Measurements from ENCODE around the gene SRRM1. TPM values are rescaled to one million over a fixed set of nuclear protein-coding genes. Genes with fewer than 3 reads are reported as not detected.

Gene SRRM1
- total and polyA plus RNA-seq, 2 of the 8 experiments (the other 6 are each of a cell fraction or from before 2014, with no cell fraction given) = 77.1 to 255 TPM

GRCh38 chr1:24641646-24642151, 1.4 kb upstream of the SRRM1 start:
- Histone ChIP-seq H4K5ac (ENCODE audit: insufficient read length, low read depth, low read length) (no peak overlapping the region), H2BK15ac (ENCODE audit: low read length) (no peak overlapping the region), H3K9me3 (ENCODE audit: insufficient read depth in 2 of 2, low read depth in 1 of 2, low read length in 1 of 2) (no peaks in the 10 kb centered on the region), H3K14ac (ENCODE audit: insufficient read length) (no peak overlapping the region), H3K27me3 (replicated peaks in 1 of 4; ENCODE audit: control insufficient read depth in 3 of 4, extremely low read depth in 1 of 4, insufficient read depth in 3 of 4, low read length in 3 of 4) (no peaks in the 10 kb centered on the region), H2BK5ac (ENCODE audit: low read depth, low read length) (0 out of 2 replicates have a peak overlapping the region, but pooled peaks have one; percentile 24), H3K79me1 (ENCODE audit: low read depth, low read length) (no peaks in the 10 kb centered on the region; the same call in 1 of the 2 replicates), H3K56ac (replicated peaks; ENCODE audit: insufficient read length, low read depth, low read length) (no peak overlapping the region), H3K36me3 (ENCODE audit: control insufficient read depth in 2 of 4, insufficient read depth in 4 of 4, low read length in 3 of 4) (peaks cover 4 to 18% (median 9%) of the 10 kb centered on the region in 4 experiments; a peak in 4 of 8 replicates), H4K91ac (replicated peaks; ENCODE audit: insufficient read length, low read length) (no peak overlapping the region), H2BK20ac (ENCODE audit: low read length) (0 out of 2 replicates have a peak overlapping the region, but pooled peaks have one; percentile 61), H3K23me2 (ENCODE audit: low read depth, low read length) (peaks cover 7% of the 10 kb centered on the region), H3K9ac (replicated peaks in 1 of 4; ENCODE audit: extremely low read depth in 1 of 4, low read depth in 3 of 4, low read length in 3 of 4) (peak overlapping the region in 3 of 4 experiments; percentile 48 to 67 (median 57); a peak in 6 of 7 replicates), H4K8ac (ENCODE audit: extremely low read depth, insufficient read depth, low read length) (peak overlapping the region; percentile 22; the same call in 1 of the 2 replicates), H3K79me2 (ENCODE audit: control insufficient read depth in 1 of 2, insufficient read depth in 2 of 2, low read length in 2 of 2) (peaks cover 18 to 38% of the 10 kb centered on the region in 2 experiments), H3K18ac (ENCODE audit: extremely low read depth, low read length) (peak overlapping the region; percentile 32; the same call in 1 of the 2 replicates), H3K27ac (ENCODE audit: low read depth, low read length) (no peak overlapping the region), H2AFZ (ENCODE audit: low read length) (no peak overlapping the region), H3K4me2 (ENCODE audit: insufficient read depth in 1 of 2, low read depth in 2 of 2, low read length in 2 of 2) (peak overlapping the region; percentile 66 to 67), H3K4me3 (ENCODE audit: extremely low read depth in 1 of 4, insufficient read depth in 2 of 4, low read depth in 3 of 4, low read length in 4 of 4) (peak overlapping the region; percentile 76 to 98 (median 89)), H3K4me1 (replicated peaks in 1 of 4; ENCODE audit: control insufficient read depth in 3 of 4, insufficient read depth in 4 of 4, low read length in 3 of 4) (peaks cover 0 to 6% (median 4%) of the 10 kb centered on the region in 4 experiments; a peak in 5 of 7 replicates), H2BK120ac (replicated peaks; ENCODE audit: low read depth, low read length) (no peak overlapping the region), H3K23ac (ENCODE audit: insufficient read length) (no peak overlapping the region), H3K4ac (replicated peaks; ENCODE audit: insufficient read length, low read depth, low read length) (no peak overlapping the region), H2AK5ac (ENCODE audit: low read depth, low read length) (peak overlapping the region; percentile 94; the same call in 1 of the 2 replicates), H4K20me1 (replicated peaks in 1 of 2; ENCODE audit: control insufficient read depth in 1 of 2, insufficient read depth in 2 of 2, low read length in 2 of 2) (peaks cover 9 to 10% of the 10 kb centered on the region in 2 experiments), H2BK12ac (ENCODE audit: low read depth, low read length) (peak overlapping the region; percentile 84; the same call in 1 of the 2 replicates)
- POLR2A ChIA-PET (ENCODE audit: partially characterized antibody) = interaction anchor here (0.9 to 3.4 kb wide), 8 partner anchors 13 to 184 kb away, joined by 3 to 22 read pairs (median 3); partner anchors contain the start of gene CLIC4
- DNase-seq (ENCODE audit: low read depth in 1 of 2, low spot score in 2 of 2) = no peak
- TF ChIP-seq POLR2AphosphoS5 (IDR thresholded peaks at IDR 0.05; ENCODE audit: low read depth, low read length) = peak; percentile 26; the same call in 1 of the 2 replicates
- TF ChIP-seq SIN3A (conservative IDR thresholded peaks at IDR 0.05 in 1 of 2, IDR thresholded peaks at IDR 0.05 in 1 of 2; ENCODE audit: low read depth in 1 of 2, low read length in 2 of 2) = no peak
- TF ChIP-seq POLR2A (IDR thresholded peaks at IDR 0.05; ENCODE audit: control extremely low read depth in 1 of 2, low read depth in 2 of 2, low read length in 2 of 2) = 0 out of 3 replicates have a peak, but pooled peaks of 1 of the 2 experiments have one; percentile 41
- TF ChIP-seq CBX8 (IDR thresholded peaks at IDR 0.05; ENCODE audit: borderline replicate concordance, low read depth, low read length) = no peak
- peak; percentile 59; the same call in 1 of the 2 replicates for TF ChIP-seq E2F6 (IDR thresholded peaks at IDR 0.05)
- no peak for TF ChIP-seq CHD1 (IDR thresholded peaks at IDR 0.05; ENCODE audit: low read depth, low read length)
- TF ChIP-seq POU5F1 (IDR thresholded peaks at IDR 0.05; ENCODE audit: low read depth, low read length) = no peak
- 0 out of 2 replicates have a peak, but pooled peaks have one; percentile 61 for TF ChIP-seq YY1 (IDR thresholded peaks at IDR 0.05; ENCODE audit: low read depth, low read length)
- peak; percentile 59 for TF ChIP-seq MAX (IDR thresholded peaks at IDR 0.05)
- FAIRE-seq = no peak
- WGBS, 2 experiments (ENCODE audit: extremely low coverage in 1 of 2, insufficient coverage in 1 of 2, insufficient read length in 1 of 2, insufficient replicate concordance in 2 of 2, low coverage in 1 of 2, low lambda C conversion rate in 2 of 2, missing lambda C conversion rate in 1 of 2) = 46% methylated on average over 24 of the region's 24 CpGs; no CpG with 5 or more reads in 1 of the 2 experiments
- CTCF ChIA-PET (ENCODE audit: partially characterized antibody) = interaction anchor here (1.3 kb wide), 1 partner anchor 54 kb away, joined by 3 read pairs; no protein-coding TSS in a partner anchor

Data from H1 (cell line).